ENCODE measurements around the gene NSD2.
"Not testable (repeated sequence)": the region's sequence is repeated elsewhere in the genome, so short reads cannot be mapped to it uniquely, and the experiment has no call there.

The NSD2 gene

DNA sequence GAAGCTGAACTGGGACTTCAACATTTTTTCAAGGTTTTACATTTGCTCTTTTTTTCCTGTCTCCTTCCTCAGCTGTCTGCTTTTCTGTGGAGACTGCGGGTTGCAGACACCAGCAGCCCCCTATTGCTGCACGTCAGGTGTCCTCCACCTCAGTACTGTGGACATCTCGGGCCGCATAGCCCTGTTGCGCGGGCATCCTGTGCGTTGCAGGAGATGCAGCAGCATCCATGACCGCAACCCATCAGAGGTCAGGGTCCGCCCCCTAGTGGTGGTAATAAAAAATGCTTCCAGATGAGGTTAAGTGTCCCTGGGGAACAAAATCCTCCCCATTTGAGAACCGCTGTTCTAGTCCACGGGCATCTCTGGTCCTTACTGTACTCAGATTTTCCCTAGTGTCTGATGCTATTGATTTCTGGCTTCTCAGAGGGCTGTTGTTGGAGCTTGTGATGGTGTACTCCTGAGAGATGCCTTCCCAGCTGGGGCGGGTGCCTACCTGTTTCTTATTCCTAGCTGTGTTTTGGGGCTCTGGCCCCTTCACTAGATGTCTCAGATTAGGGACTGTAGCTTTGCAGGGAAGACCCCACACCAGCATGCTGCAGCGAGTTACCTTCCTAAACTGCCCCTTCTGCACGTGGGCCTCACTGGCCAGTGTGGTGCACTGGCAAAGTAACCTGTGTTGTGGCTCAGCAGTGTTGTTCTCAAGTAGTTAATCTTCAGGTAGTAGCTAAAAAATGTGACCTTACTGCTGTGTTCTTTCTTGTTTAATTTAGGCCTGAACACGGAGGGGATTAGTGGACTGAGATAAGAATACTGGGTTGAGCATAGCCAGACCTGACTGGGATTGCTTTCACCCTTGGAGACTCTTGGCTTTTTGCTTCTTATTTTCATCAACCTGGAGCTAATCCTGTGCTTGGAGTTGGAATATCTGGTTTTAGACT is 28.2 kb downstream of the NSD2 start:
- DNase-seq: peak; percentile 35

GRCh38 chr4:1900087-1900433 is 28.9 kb downstream of the NSD2 start:
- DNase-seq: no peak

DNA sequence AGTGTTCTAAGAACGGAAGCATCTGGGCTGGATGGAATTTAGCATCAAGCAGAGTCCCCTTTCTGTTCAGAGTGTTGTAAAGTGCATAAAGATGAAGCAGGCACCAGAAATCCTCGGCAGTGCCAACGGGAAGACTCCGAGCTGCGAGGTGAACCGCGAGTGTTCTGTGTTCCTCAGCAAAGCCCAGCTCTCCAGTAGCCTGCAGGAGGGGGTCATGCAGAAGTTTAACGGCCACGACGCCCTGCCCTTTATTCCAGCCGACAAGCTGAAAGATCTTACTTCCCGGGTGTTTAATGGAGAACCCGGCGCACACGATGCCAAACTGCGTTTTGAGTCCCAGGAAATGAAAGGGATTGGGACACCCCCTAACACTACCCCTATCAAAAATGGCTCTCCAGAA is 29.4 kb downstream of the NSD2 start:
- no peak for DNase-seq

- no peak for DNase-seq
Measured at GRCh38 chr4:1901127-1901526, 29.9 kb downstream of the NSD2 start.

- DNase-seq: no peak
Measured at GRCh38 chr4:1902243-1902642, 31.1 kb downstream of the NSD2 start.

DNA sequence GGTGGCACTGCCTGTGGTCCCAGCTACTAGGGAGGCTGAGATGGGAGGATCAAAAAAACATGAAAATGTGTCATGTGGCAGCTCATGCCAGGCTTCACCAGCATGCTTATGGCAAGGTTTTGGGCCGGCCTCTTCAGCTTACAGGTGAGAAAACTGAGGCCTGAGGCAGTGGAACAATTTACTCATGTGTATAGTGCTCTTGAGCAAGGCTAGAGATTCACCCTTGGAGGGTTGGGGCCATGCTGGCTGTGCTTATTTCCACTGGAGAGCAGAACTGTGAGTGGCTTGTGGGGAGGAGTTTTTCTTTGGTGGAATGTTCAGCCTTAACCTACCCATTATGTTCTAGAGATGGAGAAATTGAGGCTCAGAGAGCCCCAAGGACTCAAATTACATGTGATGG is 31.8 kb downstream of the NSD2 start:
- DNase-seq: no peak

DNA sequence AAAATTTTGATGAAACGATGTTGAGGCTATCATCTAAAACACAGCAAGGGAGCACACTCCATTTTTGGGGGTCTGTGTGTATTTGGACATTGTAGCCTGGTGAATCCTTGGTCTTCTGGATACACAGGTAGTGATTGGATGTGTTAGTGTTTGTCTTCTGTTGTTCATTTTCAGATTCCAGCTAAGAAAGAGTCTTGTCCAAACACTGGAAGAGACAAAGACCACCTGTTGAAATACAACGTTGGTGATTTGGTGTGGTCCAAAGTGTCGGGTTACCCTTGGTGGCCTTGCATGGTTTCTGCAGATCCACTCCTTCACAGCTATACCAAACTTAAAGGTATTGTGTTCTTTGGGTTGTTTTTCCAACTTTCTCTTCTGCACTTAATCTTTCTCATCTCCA is 32.8 kb downstream of the NSD2 start:
- DNase-seq: no peak

DNA sequence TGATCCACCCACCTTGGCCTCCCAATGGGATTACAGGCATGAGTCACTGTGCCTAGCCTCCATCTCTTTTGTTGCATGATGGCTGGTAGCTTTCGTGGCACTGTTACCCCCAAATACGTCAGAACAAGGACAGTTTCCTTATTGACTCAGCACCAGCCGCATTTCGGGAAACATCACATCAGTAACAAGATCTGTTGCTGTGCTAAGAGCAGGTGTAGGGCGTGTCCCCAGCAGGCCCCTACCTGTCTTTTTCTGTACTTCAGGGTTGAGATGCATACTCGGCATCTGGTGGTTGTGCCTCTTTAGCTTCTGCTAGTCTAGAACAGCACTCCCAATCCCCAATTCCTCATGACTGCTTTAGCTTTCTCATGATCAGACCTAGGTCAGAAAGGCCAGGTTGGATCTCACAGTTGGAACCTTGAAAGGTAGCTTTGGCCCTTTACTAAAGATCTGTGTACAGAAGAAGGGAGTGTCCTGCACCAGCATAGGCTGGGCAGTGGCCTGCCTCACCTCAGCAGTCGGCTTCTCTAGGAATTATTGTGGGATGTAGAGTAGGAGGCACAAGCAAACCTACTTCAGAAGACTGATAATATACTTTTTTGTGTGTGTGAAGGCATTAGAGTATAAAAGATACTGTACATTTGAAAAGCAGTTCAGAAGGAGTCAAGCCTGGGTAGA is 36.8 kb downstream of the NSD2 start:
- peak; percentile 80 for DNase-seq

GRCh38 chr4:1909696-1910095 is 38.5 kb downstream of the NSD2 start:
- not testable (repeated sequence) for DNase-seq

DNA sequence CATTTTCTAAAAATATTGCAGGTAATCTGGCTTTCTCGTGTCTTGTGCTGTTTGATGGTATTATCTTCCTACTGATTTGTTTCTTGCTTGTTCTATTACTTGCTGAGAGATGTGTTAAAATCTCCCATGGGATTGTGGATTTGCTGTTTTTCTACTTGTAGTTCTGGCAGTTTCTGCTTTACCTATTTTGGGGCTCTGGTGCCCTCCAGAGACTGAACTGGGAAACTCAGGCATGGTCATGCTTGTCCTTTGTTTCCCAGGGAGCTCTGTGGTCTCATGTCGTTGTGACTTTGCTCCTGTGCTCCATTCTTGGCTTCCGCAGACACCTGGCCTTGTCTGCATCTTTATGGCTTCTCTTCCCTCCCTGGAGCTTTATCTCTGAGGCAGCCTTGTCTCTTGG is 39.5 kb downstream of the NSD2 start:
- no peak for DNase-seq

- DNase-seq: not testable (repeated sequence)
Measured at GRCh38 chr4:1911316-1911715, 40.1 kb downstream of the NSD2 start.

DNA sequence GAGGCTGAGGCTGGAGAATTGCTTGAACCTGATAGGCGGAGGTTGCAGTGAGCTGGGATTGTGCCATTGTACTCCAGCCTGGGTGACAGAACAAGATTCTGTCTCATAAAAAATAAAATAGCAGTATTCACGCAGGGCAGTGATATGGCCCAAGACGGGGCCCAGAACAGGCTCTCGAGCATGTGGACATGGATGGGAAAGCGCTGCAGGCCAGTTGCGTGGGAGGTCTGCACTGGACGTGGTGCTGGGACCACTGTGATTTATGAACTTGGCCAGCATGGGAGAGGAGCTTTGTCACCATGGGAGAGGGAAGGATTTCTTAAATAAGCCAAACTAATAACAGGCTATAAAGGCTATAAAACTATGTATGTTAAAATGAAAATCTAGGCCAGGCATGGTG is 51.6 kb downstream of the NSD2 start:
- no peak for DNase-seq

GRCh38 chr4:1927675-1928074 is 56.5 kb downstream of the NSD2 start:
- no peak for DNase-seq

DNA sequence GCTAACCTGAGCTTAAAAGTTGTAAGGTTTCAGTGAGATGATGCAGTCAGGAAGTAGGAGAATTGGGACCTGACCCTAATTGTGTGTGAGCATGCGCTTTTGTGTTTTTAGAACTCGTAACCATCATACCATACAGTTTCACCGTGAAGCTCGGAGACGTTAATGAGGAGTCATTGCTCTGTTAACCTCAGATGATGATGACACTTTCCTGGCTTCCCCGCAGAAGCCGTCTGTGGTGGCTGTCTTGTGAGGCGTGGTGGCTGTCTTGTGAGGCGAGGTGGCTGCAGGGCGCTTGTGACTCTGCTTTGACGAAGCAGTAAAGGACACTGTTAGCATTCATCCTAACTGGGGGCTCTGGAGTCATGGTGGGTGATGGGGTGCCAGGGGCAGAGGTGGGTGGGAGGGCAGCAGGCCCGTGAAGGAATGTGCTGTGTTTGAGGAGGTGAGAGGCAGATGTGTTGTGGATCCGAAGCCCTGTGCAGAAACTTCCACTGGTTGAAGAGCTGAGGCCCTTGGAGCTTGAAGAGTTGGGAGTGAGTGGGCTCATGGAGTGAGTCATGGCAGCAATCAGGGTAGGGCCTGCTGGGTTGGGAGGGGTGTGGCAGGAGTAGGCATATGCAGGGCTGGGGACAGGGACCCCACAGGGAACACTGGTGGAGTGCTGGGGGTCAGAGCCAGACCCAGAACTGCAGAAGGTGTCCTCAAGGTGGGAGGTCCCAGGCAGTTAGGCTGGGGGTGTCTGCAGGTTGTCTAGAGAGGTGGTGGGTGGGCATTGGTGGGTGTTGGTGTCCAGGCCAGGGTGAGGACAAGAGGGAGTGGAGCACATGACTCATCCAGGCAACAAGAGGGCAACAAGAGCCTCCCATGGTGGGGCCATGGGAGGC is 57.4 kb downstream of the NSD2 start:
- DNase-seq: no peak

DNA sequence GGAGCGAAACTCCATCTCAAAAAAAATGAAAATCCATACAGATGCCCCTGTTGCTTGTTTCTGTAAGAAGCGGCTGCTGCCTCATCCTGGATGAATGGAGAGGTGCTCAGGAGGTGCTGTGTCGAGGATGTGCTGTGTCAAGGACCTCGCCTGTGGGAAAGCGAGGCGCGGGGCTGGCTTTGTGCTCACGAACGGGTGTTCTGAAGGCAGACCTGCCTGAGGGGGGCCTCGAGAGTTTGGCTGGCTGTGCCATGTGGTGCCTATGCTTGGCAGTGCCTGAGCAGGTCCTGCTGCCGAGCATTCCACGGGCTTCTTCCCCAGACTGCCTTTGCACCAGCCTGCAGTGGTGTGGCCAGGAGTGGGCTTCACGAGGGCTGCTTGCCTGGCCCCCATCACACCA is 61.5 kb downstream of the NSD2 start:
- DNase-seq: no peak

DNA sequence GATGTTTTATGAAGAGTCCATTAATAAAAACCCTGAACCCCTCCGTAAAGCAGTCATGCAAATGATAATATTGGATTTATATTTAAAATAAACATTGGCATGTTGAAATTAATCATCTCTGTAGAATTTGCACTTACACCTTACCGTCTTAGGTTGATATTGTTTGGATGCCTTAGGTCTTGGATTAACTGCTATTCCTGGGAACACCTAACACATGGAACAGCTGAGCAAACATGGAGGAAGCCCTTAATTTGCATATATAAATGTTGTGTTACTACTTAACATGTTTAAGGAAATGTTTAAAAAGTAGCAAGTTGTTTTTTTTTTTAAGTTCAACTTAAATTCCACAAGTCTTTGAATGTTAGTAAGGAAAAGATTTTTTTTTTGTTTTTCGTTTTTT is 62.5 kb downstream of the NSD2 start:
- DNase-seq: no peak

DNA sequence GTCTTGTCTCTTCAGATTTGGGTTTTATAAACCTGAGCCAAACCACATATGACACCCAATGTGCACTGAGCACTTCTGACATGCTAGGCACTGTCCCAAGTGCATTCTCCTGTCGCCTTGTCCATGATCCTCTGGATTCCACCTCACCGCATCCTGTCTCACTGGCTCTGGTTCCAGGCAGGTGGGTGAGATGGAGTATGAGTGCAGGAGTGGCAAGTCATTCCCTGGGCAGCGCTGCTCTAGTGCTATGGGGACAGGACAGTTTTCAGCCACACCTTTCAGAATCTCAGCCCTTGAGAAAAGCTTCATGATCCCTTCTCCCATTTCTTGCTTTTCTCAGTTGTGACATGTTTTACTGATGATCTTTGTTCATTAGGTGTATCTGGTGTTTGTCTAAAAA is 66.4 kb downstream of the NSD2 start:
- no peak for DNase-seq

DNA sequence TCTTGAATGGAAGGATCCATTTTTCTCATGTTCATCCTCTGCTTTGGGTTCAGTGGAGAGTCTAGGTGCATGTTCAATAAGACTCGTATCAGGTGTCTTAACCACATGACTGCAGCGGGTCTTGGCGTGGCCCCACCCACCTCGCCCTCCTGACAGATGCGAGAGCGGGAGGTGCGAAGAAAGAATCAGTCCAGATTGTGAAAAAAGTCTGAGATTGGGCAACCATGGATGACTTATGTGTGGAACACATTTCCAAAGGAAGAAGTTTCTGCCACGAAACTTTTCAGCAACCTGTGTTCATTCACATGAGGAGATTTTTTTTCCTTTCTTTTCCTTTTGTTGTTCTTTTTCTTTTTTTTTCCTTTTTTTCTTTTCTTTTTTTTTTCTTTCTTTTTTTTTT is 66.8 kb downstream of the NSD2 start:
- no peak for DNase-seq

- no peak for DNase-seq
Measured at GRCh38 chr4:1939664-1940509, 68.7 kb downstream of the NSD2 start.

GRCh38 chr4:1940566-1940965 is 69.4 kb downstream of the NSD2 start:
- DNase-seq: no peak

DNA sequence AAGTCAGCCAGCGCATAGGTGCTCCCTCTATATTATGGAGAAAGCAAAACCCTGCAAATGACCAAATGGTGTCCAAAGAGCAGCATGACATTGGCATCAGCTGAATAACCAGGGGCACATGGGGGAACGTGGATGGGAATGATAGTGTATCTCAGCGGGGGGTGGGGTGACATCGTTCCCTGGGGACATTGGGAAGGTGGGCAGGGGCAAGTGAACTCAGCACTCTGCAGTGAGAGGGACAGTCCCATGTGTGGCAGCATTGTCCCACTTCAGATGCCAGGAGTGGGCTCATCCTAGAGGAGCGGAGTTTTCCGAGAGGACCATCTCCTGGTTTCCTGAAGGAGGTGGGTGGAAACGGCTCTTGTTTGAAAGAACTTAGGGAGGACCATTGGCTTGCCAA is 72.7 kb downstream of the NSD2 start:
- DNase-seq: no peak

DNA sequence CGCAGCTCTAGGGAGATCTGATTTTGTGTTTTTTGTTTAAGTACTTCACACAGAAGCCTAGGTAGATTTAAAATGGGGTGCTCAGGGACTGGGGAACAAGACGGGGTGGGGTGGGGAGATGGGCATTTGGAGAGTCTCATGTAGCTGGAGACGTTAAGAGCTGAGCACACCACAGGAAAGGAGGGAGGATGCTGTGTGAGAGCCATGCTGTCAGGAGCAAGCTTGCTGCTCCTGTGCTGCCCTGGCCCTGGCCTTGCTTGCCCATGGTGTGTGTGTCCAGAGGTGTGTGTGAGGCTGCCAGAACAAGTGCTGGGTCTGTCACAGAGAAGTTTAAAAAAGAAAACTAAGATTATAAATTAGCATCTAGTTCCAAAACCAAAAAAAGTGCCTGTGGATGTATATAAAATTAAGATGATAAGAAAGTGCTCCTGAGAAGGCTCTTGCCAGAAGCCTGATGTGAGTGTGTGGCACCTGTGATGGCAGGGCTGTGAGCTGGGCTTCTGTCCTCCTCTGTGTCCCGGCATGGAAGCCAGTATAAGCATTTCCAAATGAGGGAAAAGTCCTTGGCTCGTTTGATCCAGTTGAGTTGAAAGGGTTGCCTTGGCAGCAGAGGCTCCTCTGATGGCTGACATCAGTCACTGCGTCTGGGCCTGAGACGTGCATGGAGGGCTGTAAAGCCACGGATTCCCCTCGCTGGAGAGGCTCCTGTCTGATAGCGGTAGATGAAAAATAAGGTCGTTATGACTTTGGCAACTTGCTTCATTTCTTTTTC is 74.1 kb downstream of the NSD2 start:
- DNase-seq: no peak
